Mammary epithelial cell (primary cell): ENCODE data around the gene ZNF425.

ENCODE experiments used
- CTCF ChIP-seq, 2 donors: IDR thresholded peaks in 1 of 2; conservative IDR thresholded peaks in 1 of 2; 2 replicates each; pipeline ENCODE4 v1.5.1; 2011 to 2012; ENCODE audit warnings: inconsistent platforms in 2 of 2, low read length in 2 of 2, mild to moderate bottlenecking in 2 of 2, control low read depth in 1 of 2, low read depth in 1 of 2; ENCODE audit not compliant: insufficient read depth in 1 of 2; ENCODE audit errors: extremely low read depth in 1 of 2
- EZH2 ChIP-seq: IDR thresholded peaks from 2 replicates; pipeline ENCODE4 v1.6.1; 2012; ENCODE audit warnings: low read length, inconsistent platforms, borderline replicate concordance

DNA sequence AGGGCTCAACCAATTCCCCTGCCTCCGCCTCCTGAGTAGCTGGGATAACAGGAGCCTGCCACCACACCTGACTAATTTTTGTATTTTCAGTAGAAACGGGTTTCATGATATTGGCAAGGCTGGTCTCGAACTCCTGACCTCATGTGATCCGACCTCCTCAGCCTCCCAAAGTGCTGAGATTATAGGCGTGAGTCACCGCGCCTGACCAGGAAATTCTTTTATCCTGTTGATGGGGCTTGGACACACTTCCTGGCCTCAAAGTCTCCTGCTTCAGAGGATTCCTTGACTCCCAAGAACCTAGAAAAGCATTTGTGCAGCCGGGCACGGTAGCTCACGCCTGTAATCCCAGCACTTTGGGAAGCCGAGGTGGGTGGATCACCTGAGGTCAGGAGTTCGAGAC lies 16.2 kb downstream of the ZNF425 start:
- no peak for TF ChIP-seq CTCF (conservative IDR thresholded peaks at IDR 0.05 in 1 of 2, IDR thresholded peaks at IDR 0.05 in 1 of 2; ENCODE audit: extremely low read depth in 1 of 2, insufficient read depth in 1 of 2, low read depth in 1 of 2, low read length in 2 of 2)
- TF ChIP-seq EZH2 = no peak
